Tibial nerve (tissue), 4 donors: ENCODE results near the gene GARIN5B. TPM values are rescaled to one million over a fixed set of nuclear protein-coding genes. Genes with fewer than 3 reads are reported as not detected.

Experiments used
- DNase-seq, 2 donors: peaks; one replicate each; pipeline ENCODE4 v3.0.0-alpha.2; 2019; ENCODE audit warnings: low spot score in 2 of 2
- H3K27ac ChIP-seq, 4 donors: fragments of 200-600 bp; sonication (generic) in 3 of 4; one replicate each; pipeline ENCODE4 v1.5.1; 2017 to 2019; ENCODE audit warnings: mild to moderate bottlenecking in 1 of 4
- H3K27me3 ChIP-seq, 2 donors: fragments of 200-600 bp; sonication (generic) in 1 of 2; one replicate each; pipeline versions ENCODE4 v1.5.1 to v1.6.0; 2017 to 2019
- H3K36me3 ChIP-seq, 3 donors: fragments of 200-600 bp; sonication (generic); one replicate each; pipeline ENCODE4 v1.5.1; 2018 to 2019
- H3K4me1 ChIP-seq, 4 donors: fragments of 200-600 bp; sonication (generic) in 3 of 4; one replicate each; pipeline ENCODE4 v1.5.1; 2017 to 2019
- H3K4me3 ChIP-seq, 4 donors: fragments of 200-600 bp; sonication (generic) in 3 of 4; one replicate each; pipeline ENCODE4 v1.5.1; 2017 to 2019; ENCODE audit warnings: mild to moderate bottlenecking in 1 of 4, moderate library complexity in 1 of 4
- H3K9me3 ChIP-seq, 4 donors: fragments of 200-600 bp; sonication (generic) in 3 of 4; one replicate each; pipeline ENCODE4 v1.5.1; 2017 to 2019
- CTCF ChIP-seq, 5 experiments: fragments of 200-600 bp in 3 of 5; fragments of 450-650 bp in 2 of 5; sonication (generic) in 3 of 5; IDR thresholded peaks; one replicate each; pipeline ENCODE4 v1.5.1; 2016 to 2019; ENCODE audit warnings: antibody characterized with exemption in 5 of 5, mild to moderate bottlenecking in 3 of 5, moderate library complexity in 2 of 5
- EP300 ChIP-seq, 2 donors: sonication (generic); formaldehyde crosslinking; IDR thresholded peaks; one replicate each; pipeline ENCODE4 v1.6.1; 2017; ENCODE audit warnings: antibody characterized with exemption in 2 of 2, mild to moderate bottlenecking in 1 of 2
- POLR2A ChIP-seq, 2 donors: fragments of 450-650 bp; IDR thresholded peaks; one replicate each; pipeline ENCODE4 v1.6.1; 2017; ENCODE audit warnings: antibody characterized with exemption in 2 of 2, mild to moderate bottlenecking in 2 of 2, moderate library complexity in 2 of 2
- WGBS, 2 donors: methylation state at CpG; one replicate each; pipeline ENCODE4 v1.1.5; 2018; 5-methylcytosine and 5-hydroxymethylcytosine counted together
- total RNA-seq, 4 donors: library from RNA; depleted of rRNA; stranded (reverse); fragments of >200 nt; gene quantifications; one replicate each; pipeline ENCODE4 v1.1.0, GENCODE V29; 2016

The GARIN5B gene
- total RNA-seq, 4 donors from 2014 or later = not detected

GRCh38 chr19:55310498-55310897, 52.6 kb downstream of the GARIN5B start:
- Histone ChIP-seq H3K4me1 (no peaks in the 10 kb centered on the region), H3K4me3 (no peak overlapping the region), H3K27me3 (no peaks in the 10 kb centered on the region), H3K36me3 (peaks cover 0 to 52% (median 0%) of the 10 kb centered on the region in 3 donors), H3K9me3 (peaks cover 0 to 5% (median 0%) of the 10 kb centered on the region in 4 donors), H3K27ac (no peak overlapping the region)
- no peak for DNase-seq
- 41 to 60% methylated on average over 5 to 7 of the region's 7 CpGs for WGBS, 2 donors
- TF ChIP-seq EP300 (IDR thresholded peaks at IDR 0.05) (no peak), POLR2A (IDR thresholded peaks at IDR 0.05) (no peak), CTCF (IDR thresholded peaks at IDR 0.05) (no peak)

GRCh38 chr19:55309448-55309847, 53.6 kb downstream of the GARIN5B start:
- no peak for DNase-seq
- Histone ChIP-seq H3K27ac (no peak overlapping the region), H3K4me3 (no peak overlapping the region), H3K9me3 (peaks cover 0 to 5% (median 0%) of the 10 kb centered on the region in 4 donors), H3K27me3 (no peaks in the 10 kb centered on the region), H3K4me1 (no peaks in the 10 kb centered on the region), H3K36me3 (peaks cover 0 to 62% (median 0%) of the 10 kb centered on the region in 3 donors)
- 90 to 91% methylated on average over 5 of the region's 5 CpGs for WGBS, 2 donors
- TF ChIP-seq CTCF (IDR thresholded peaks at IDR 0.05) (no peak), EP300 (IDR thresholded peaks at IDR 0.05) (no peak), POLR2A (IDR thresholded peaks at IDR 0.05) (no peak)

GRCh38 chr19:55308281-55308680, 54.8 kb downstream of the GARIN5B start:
- TF ChIP-seq EP300 (IDR thresholded peaks at IDR 0.05) = no peak
- TF ChIP-seq POLR2A (IDR thresholded peaks at IDR 0.05) = no peak
- TF ChIP-seq CTCF (IDR thresholded peaks at IDR 0.05) = no peak
- Histone ChIP-seq H3K4me1 (no peaks in the 10 kb centered on the region), H3K9me3 (peaks cover 0 to 5% (median 0%) of the 10 kb centered on the region in 4 donors), H3K36me3 (peaks cover 0 to 72% (median 0%) of the 10 kb centered on the region in 3 donors), H3K27me3 (no peaks in the 10 kb centered on the region), H3K4me3 (no peak overlapping the region), H3K27ac (no peak overlapping the region)
- DNase-seq = no peak
- WGBS, 2 donors = 92 to 94% methylated on average over 7 to 8 of the region's 11 CpGs

GRCh38 chr19:55306712-55307111, 56.3 kb downstream of the GARIN5B start:
- no peak overlapping the region for H3K4me3 ChIP-seq
- DNase-seq = no peak
- no peak overlapping the region for H3K27ac ChIP-seq
- peaks cover 0 to 66% (median 0%) of the 10 kb centered on the region in 3 donors for H3K36me3 ChIP-seq
- peaks cover 0 to 5% (median 0%) of the 10 kb centered on the region in 4 donors for H3K9me3 ChIP-seq
- 74 to 84% methylated on average over 3 of the region's 3 CpGs for WGBS, 2 donors
- peaks cover 0 to 6% (median under 1%) of the 10 kb centered on the region in 4 donors for H3K4me1 ChIP-seq
- TF ChIP-seq POLR2A (IDR thresholded peaks at IDR 0.05) (no peak), EP300 (IDR thresholded peaks at IDR 0.05) (no peak), CTCF (IDR thresholded peaks at IDR 0.05) (no peak)
- no peaks in the 10 kb centered on the region for H3K27me3 ChIP-seq

- Histone ChIP-seq H3K27ac (no peak overlapping the region), H3K4me3 (no peak overlapping the region), H3K4me1 (peaks cover 0 to 11% (median 3%) of the 10 kb centered on the region in 4 donors), H3K9me3 (peaks cover 0 to 5% (median 0%) of the 10 kb centered on the region in 4 donors), H3K36me3 (peaks cover 0 to 60% (median 0%) of the 10 kb centered on the region in 3 donors), H3K27me3 (no peaks in the 10 kb centered on the region)
- WGBS, 2 donors = 89 to 93% methylated on average over 13 to 17 of the region's 17 CpGs
- TF ChIP-seq EP300 (IDR thresholded peaks at IDR 0.05) (no peak), POLR2A (IDR thresholded peaks at IDR 0.05) (no peak), CTCF (IDR thresholded peaks at IDR 0.05) (no peak)
- no peak for DNase-seq
Observed at GRCh38 chr19:55305983-55306562, 57.0 kb downstream of the GARIN5B start.
